Keratinocyte (primary cell): ENCODE results near the gene LGR6.

Source experiments
- CTCF ChIP-seq, 3 experiments: IDR thresholded peaks in 1 of 3; conservative IDR thresholded peaks in 1 of 3; optimal IDR thresholded peaks in 1 of 3; 2 replicates in 2 of 3; 3 replicates in 1 of 3; pipeline versions ENCODE3 to v1.5.1; 2011; ENCODE audit warnings: low read length in 3 of 3, mild to moderate bottlenecking in 3 of 3, moderate library complexity in 2 of 3, control low read depth in 1 of 3, inconsistent platforms in 1 of 3; ENCODE audit not compliant: insufficient read depth in 2 of 3; ENCODE audit errors: extremely low read depth in 1 of 3
- EZH2 ChIP-seq: IDR thresholded peaks from one replicate; pipeline ENCODE4 v1.6.1; 2012; ENCODE audit warnings: inconsistent platforms, mild to moderate bottlenecking, low read length, moderate library complexity

- TF ChIP-seq EZH2 (no peak), CTCF (optimal IDR thresholded peaks at IDR 0.05 in 1 of 3, IDR thresholded peaks at IDR 0.05 in 1 of 3, conservative IDR thresholded peaks at IDR 0.05 in 1 of 3; ENCODE audit: extremely low read depth in 1 of 3, insufficient read depth in 2 of 3, low read length in 3 of 3) (no peak)
Measured at GRCh38 chr1:202164271-202165037, 29.1 kb upstream of the LGR6 start.
